OCI-LY7 (cell line): ENCODE data around the gene RTBDN. TPM values are rescaled to one million over a fixed set of nuclear protein-coding genes. Genes with fewer than 3 reads are reported as not detected.
A peak's percentile ranks its signal among the peaks of the same experiment; 100 is the strongest.

Experiments
- BruUV-seq: library from RNA; stranded (reverse); fragments of 400-500 nt; replicated peaks from 2 replicates; lab custom pipeline; 2021; lab: Mats Ljungman, UMichigan
- CTCF ChIA-PET: fragments of 300-600 bp; sonication (Branson Sonifier 250); formaldehyde crosslinking; loops from one replicate; lab custom pipeline; 2022; ENCODE audit warnings: antibody characterized with exemption; ENCODE audit not compliant: unreplicated experiment; lab: Charles Lee
- POLR2A ChIA-PET: fragments of 300-600 bp; sonication (Branson Sonifier 250); formaldehyde crosslinking; loops from one replicate; lab custom pipeline; 2022; ENCODE audit warnings: antibody characterized with exemption; lab: Charles Lee
- DNase-seq: peaks from one replicate; pipeline ENCODE4 v3.0.0-alpha.2; 2015; ENCODE audit warnings: low spot score
- H2AFZ ChIP-seq: fragments of 200-600 bp; sonication (generic), shearing (Covaris generic); 2 replicates; pipeline ENCODE4 v1.6.1; 2014; ENCODE audit warnings: mild to moderate bottlenecking, antibody characterized with exemption, low read length, moderate library complexity
- H3K27ac ChIP-seq: fragments of 200-600 bp; sonication (generic); 2 replicates; pipeline ENCODE4 v1.5.1; 2014; ENCODE audit warnings: mixed run types, low read depth, mild to moderate bottlenecking, moderate library complexity, low read length, inconsistent platforms; ENCODE audit not compliant: poor library complexity, severe bottlenecking
- H3K36me3 ChIP-seq: fragments of 200-600 bp; sonication (generic); 2 replicates; pipeline ENCODE4 v1.6.1; 2014; ENCODE audit warnings: mild to moderate bottlenecking, antibody characterized with exemption, low read length, moderate library complexity, mixed read lengths; ENCODE audit not compliant: insufficient read depth
- H3K4me1 ChIP-seq: fragments of 200-600 bp; sonication (generic); 2 replicates; pipeline ENCODE4 v1.5.1; 2014; ENCODE audit warnings: mild to moderate bottlenecking, low read length; ENCODE audit not compliant: insufficient read depth, poor library complexity, severe bottlenecking
- H3K4me2 ChIP-seq: fragments of 200-600 bp; sonication (generic); 2 replicates; pipeline ENCODE4 v1.6.1; 2014; ENCODE audit warnings: mild to moderate bottlenecking, low read length
- H3K4me3 ChIP-seq: fragments of 200-600 bp; sonication (generic); 2 replicates; pipeline ENCODE4 v1.5.1; 2014; ENCODE audit warnings: mild to moderate bottlenecking, low read depth, low read length; ENCODE audit not compliant: poor library complexity, severe bottlenecking
- H3K79me2 ChIP-seq: fragments of 200-600 bp; sonication (generic); 2 replicates; pipeline ENCODE4 v1.6.1; 2016; ENCODE audit warnings: low read depth, mild to moderate bottlenecking, low read length, moderate library complexity, mixed read lengths; ENCODE audit not compliant: insufficient read depth
- H3K9me2 ChIP-seq: fragments of 200-600 bp; sonication (generic); 2 replicates; pipeline ENCODE4 v1.6.1; 2016; ENCODE audit warnings: mild to moderate bottlenecking, low read length, mixed read lengths; ENCODE audit not compliant: insufficient read depth
- H3K9me3 ChIP-seq: fragments of 200-600 bp; sonication (generic); 2 replicates; pipeline ENCODE4 v1.6.1; 2014; ENCODE audit warnings: mild to moderate bottlenecking, mixed run types, low read length, mixed read lengths
- H4K20me1 ChIP-seq: fragments of 200-600 bp; sonication (generic); 2 replicates; pipeline ENCODE4 v1.6.1; 2014; ENCODE audit warnings: mild to moderate bottlenecking, antibody characterized with exemption, low read length, moderate library complexity, mixed read lengths; ENCODE audit not compliant: insufficient read depth
- CTCF ChIP-seq: fragments of 200-600 bp; sonication (generic); conservative IDR thresholded peaks from 2 replicates; pipeline ENCODE4 v1.5.1; 2014; ENCODE audit warnings: mild to moderate bottlenecking, antibody characterized with exemption, low read length, moderate library complexity, mixed read lengths
- EZH2phosphoT487 ChIP-seq: fragments of 200-600 bp; sonication (generic); IDR thresholded peaks from 2 replicates; pipeline ENCODE4 v1.6.1; 2018; ENCODE audit warnings: low read depth, borderline replicate concordance, mild to moderate bottlenecking, mixed run types, antibody characterized with exemption, low read length, moderate library complexity, mixed read lengths
- intact Hi-C: fragments of 100-400 bp; cut with micrococcal nuclease; formaldehyde crosslinking; loops from one replicate; pipeline ENCODE4 v1.10.0; 2022; ENCODE audit not compliant: unreplicated experiment
- total RNA-seq, 2 experiments: library from RNA; depleted of rRNA in 1 of 2; stranded (reverse); fragments of >200 nt in 1 of 2; shearing (Covaris generic) in 1 of 2; gene quantifications; 2 replicates each; pipeline ENCODE4 v1.2.3, GENCODE V29; 2014 to 2022

Gene RTBDN
- total RNA-seq, 2 experiments from 2014 or later = 1.2 TPM; not detected in 1

DNA sequence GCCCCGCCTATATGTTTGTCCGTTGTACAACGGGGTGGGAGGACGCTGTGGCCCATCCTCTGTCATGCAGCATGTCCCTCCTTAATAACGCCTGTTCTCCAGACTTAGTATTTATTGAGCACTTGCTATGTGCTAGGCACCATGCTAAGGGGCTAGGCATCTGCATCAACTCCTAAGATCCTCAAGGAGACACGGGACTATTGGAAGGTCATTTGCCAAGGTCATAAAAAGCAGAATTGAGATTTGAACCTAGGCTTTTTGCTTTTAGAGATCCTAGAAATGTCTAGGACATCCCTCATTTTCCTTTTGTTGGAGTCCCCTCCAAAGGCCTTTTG lies 2.1 kb upstream of the RTBDN start:
- Histone ChIP-seq H3K9me3 (no peaks in the 10 kb centered on the region), H3K4me1 (peaks cover 71% of the 10 kb centered on the region), H3K9me2 (no peaks in the 10 kb centered on the region), H3K36me3 (no peaks in the 10 kb centered on the region), H3K27ac (no peak overlapping the region), H3K4me3 (peak overlapping the region; percentile 39), H4K20me1 (no peaks in the 10 kb centered on the region), H2AFZ (no peak overlapping the region; the same call in 1 of the 2 replicates), H3K4me2 (peak overlapping the region; percentile 72), H3K79me2 (no peaks in the 10 kb centered on the region)
- ChIA-PET CTCF (interaction anchor here (0.6 kb wide), 1 partner anchor 266 kb away, joined by 3 read pairs; no protein-coding TSS in a partner anchor), POLR2A (no interaction called here)
- intact Hi-C loops = loop anchor here (5.0 kb wide), 1 partner anchor 101 kb away; the partner anchor contains the start of gene CALR
- BruUV-seq = no TSS peak
- no peak for TF ChIP-seq CTCF
- TF ChIP-seq EZH2phosphoT487 = no peak
- DNase-seq = no peak

- intact Hi-C loops = loop anchor here (5.0 kb wide), 1 partner anchor 102 kb away; the partner anchor contains the start of gene CALR
- no peaks in the 10 kb centered on the region for H3K9me2 ChIP-seq
- H4K20me1 ChIP-seq = no peaks in the 10 kb centered on the region
- DNase-seq = peak; percentile 81
- TF ChIP-seq CTCF (no peak), EZH2phosphoT487 (no peak)
- H2AFZ ChIP-seq = peak overlapping the region; percentile 9; the same call in 1 of the 2 replicates
- POLR2A ChIA-PET = interaction anchor here (0.6 to 0.7 kb wide), 3 partner anchors 47 to 210 kb away, joined by 3 to 7 read pairs (median 3); no protein-coding TSS in a partner anchor
- CTCF ChIA-PET = no interaction called here
- no peak overlapping the region for H3K27ac ChIP-seq
- H3K4me3 ChIP-seq = peak overlapping the region; percentile 39
- peaks cover 57% of the 10 kb centered on the region for H3K4me1 ChIP-seq
- peak overlapping the region; percentile 72 for H3K4me2 ChIP-seq
- no peaks in the 10 kb centered on the region for H3K36me3 ChIP-seq
- no peaks in the 10 kb centered on the region for H3K79me2 ChIP-seq
- no TSS peak for BruUV-seq
- no peaks in the 10 kb centered on the region for H3K9me3 ChIP-seq
Measured at GRCh38 chr19:12834976-12835757, 788 bp upstream of the RTBDN start.
